Caco-2 (cell line): ENCODE data around the gene SH2B2. TPM values are rescaled to one million over a fixed set of nuclear protein-coding genes. Genes with fewer than 3 reads are reported as not detected.

ENCODE experiments used
- BruUV-seq: library from RNA; stranded (reverse); fragments of 400-500 nt; replicated peaks from 2 replicates; lab custom pipeline; 2021; lab: Mats Ljungman, UMichigan
- CTCF ChIA-PET: fragments of 300-600 bp; sonication (Branson Sonifier 250); formaldehyde crosslinking; loops from one replicate; lab custom pipeline; 2022; ENCODE audit warnings: antibody characterized with exemption; lab: Charles Lee
- POLR2A ChIA-PET: fragments of 300-600 bp; sonication (Branson Sonifier 250); formaldehyde crosslinking; loops from one replicate; lab custom pipeline; 2022; ENCODE audit warnings: antibody characterized with exemption; lab: Charles Lee
- DNase-seq, 2 experiments: peaks; one replicate each; pipeline versions ENCODE4 v3.0.0 to v3.0.0-alpha.2; 2020 to 2022
- H3K27me3 ChIP-seq: replicated peaks from 2 replicates; pipeline ENCODE4 v1.6.0; 2011; ENCODE audit warnings: low read length; ENCODE audit not compliant: control insufficient read depth, insufficient read depth
- H3K36me3 ChIP-seq: 2 replicates; pipeline ENCODE4 v1.5.1; 2011; ENCODE audit warnings: low read length; ENCODE audit not compliant: control insufficient read depth, insufficient read depth
- H3K4me1 ChIP-seq: fragments of 250-450 bp; sonication (Bioruptor Pico); 2 replicates; pipeline ENCODE4 v1.5.1; 2020; ENCODE audit warnings: mild to moderate bottlenecking
- H3K4me3 ChIP-seq: 2 replicates; pipeline ENCODE4 v1.5.1; 2011; ENCODE audit warnings: low read depth, mild to moderate bottlenecking, control low read depth, low read length
- H3K9me3 ChIP-seq: fragments of 250-450 bp; sonication (Bioruptor Pico); 2 replicates; pipeline ENCODE4 v1.5.1; 2020; ENCODE audit warnings: mild to moderate bottlenecking, moderate library complexity
- H3K27ac Mint-ChIP-seq: one replicate; pipeline ENCODE4 v1.8.0; 2022; ENCODE audit warnings: mixed read lengths; ENCODE audit not compliant: unreplicated experiment
- H3K27me3 Mint-ChIP-seq: one replicate; pipeline ENCODE4 v1.8.0; 2022; ENCODE audit warnings: mixed read lengths; ENCODE audit not compliant: insufficient read depth, unreplicated experiment
- H3K36me3 Mint-ChIP-seq: one replicate; pipeline ENCODE4 v1.8.0; 2022; ENCODE audit warnings: mild to moderate bottlenecking, mixed read lengths; ENCODE audit not compliant: insufficient read depth, unreplicated experiment
- H3K4me1 Mint-ChIP-seq: one replicate; pipeline ENCODE4 v1.8.0; 2022; ENCODE audit warnings: low read depth, mixed read lengths; ENCODE audit not compliant: unreplicated experiment
- H3K4me3 Mint-ChIP-seq: one replicate; pipeline ENCODE4 v1.8.0; 2022; ENCODE audit warnings: mild to moderate bottlenecking, moderate library complexity, mixed read lengths; ENCODE audit not compliant: unreplicated experiment
- H3K9me3 Mint-ChIP-seq: one replicate; pipeline ENCODE4 v1.8.0; 2022; ENCODE audit warnings: mixed read lengths; ENCODE audit not compliant: unreplicated experiment
- CTCF ChIP-seq, 2 experiments: fragments of 200-600 bp in 1 of 2; IDR thresholded peaks; 1 replicate in 1 of 2; 2 replicates in 1 of 2; pipeline versions ENCODE4 v1.5.1 to v1.8.0; 2011 to 2022; ENCODE audit warnings: antibody characterized with exemption in 1 of 2, control low read depth in 1 of 2, inconsistent platforms in 1 of 2, low read depth in 1 of 2, low read length in 1 of 2, mild to moderate bottlenecking in 1 of 2, moderate library complexity in 1 of 2; ENCODE audit not compliant: insufficient read depth in 1 of 2, severe bottlenecking in 1 of 2, unreplicated experiment in 1 of 2
- intact Hi-C: fragments of 100-400 bp; cut with micrococcal nuclease; formaldehyde crosslinking; loops from one replicate; pipeline ENCODE4 v1.10.0; 2022; ENCODE audit not compliant: unreplicated experiment
- total RNA-seq: library from RNA; stranded (reverse); gene quantifications from 2 replicates; pipeline ENCODE4 v1.2.3, GENCODE V29; 2022

SH2B2 gene
- total RNA-seq, 1 experiment from 2014 or later = 10.6 TPM

DNA sequence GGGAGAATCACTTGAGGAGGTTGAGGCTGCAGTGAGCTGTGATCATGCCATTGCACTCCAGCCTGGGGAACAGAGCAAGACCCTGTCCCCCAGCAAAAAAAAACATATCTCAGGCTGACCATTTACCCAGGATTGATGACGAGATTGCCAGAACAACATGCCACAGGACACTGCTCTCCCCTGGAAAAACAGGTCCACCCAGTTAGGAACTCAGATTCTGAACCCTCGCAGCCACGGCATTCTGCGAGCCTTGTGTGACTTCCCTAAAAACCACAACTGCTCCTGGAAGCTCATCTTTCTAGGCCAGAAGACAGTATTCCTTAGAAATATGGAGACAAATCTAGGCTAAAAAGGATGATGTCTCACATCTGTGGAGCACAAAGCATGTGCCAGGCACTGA lies 42.1 kb upstream of the SH2B2 start:
- no peak for TF ChIP-seq CTCF (IDR thresholded peaks at IDR 0.05; ENCODE audit: insufficient read depth in 1 of 2, low read depth in 1 of 2, low read length in 1 of 2, severe bottlenecking in 1 of 2, unreplicated experiment in 1 of 2)
- Histone ChIP-seq H3K36me3 (no peaks in the 10 kb centered on the region; the same call in 1 of the 2 replicates), H3K4me3 (no peak overlapping the region), H3K9me3 (no peaks in the 10 kb centered on the region), H3K27me3 (no peaks in the 10 kb centered on the region), H3K4me1 (no peaks in the 10 kb centered on the region)
- Mint-ChIP-seq H3K9me3 (no peaks in the 10 kb centered on the region), H3K36me3 (peaks cover 65% of the 10 kb centered on the region), H3K27ac (peak overlapping the region; percentile 53), H3K4me1 (no peaks in the 10 kb centered on the region), H3K4me3 (no peak overlapping the region), H3K27me3 (no peaks in the 10 kb centered on the region)
- ChIA-PET POLR2A (no interaction called here), CTCF (no interaction called here)
- BruUV-seq = no TSS peak
- DNase-seq = no peak
- intact Hi-C loops = no loop called here

DNA sequence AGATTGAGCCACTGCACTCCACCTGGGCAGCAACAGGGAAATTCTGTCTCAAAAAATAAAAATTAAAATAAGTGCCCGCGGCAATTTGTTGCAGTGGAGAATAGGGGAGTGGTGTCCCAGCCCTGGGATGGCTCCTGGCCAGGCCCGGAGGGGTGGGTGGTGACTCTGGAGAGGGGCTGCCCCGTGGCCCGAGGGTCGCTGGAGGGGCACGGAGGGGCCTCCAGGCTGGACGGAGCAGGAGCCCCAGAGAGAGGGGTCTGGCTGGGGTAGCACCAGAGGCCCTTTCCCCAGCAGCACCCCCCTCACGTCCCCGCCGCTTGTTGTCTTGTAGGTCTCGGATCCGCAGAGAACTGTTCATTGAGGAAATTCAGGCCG lies 38.6 kb upstream of the SH2B2 start:
- BruUV-seq = no TSS peak
- Histone ChIP-seq H3K9me3 (no peaks in the 10 kb centered on the region), H3K36me3 (peaks cover 4% of the 10 kb centered on the region; the same call in 1 of the 2 replicates), H3K4me1 (no peaks in the 10 kb centered on the region), H3K4me3 (no peak overlapping the region), H3K27me3 (no peaks in the 10 kb centered on the region)
- Mint-ChIP-seq H3K36me3 (peaks cover 73% of the 10 kb centered on the region), H3K27ac (no peak overlapping the region), H3K27me3 (no peaks in the 10 kb centered on the region), H3K4me3 (no peak overlapping the region), H3K9me3 (no peaks in the 10 kb centered on the region), H3K4me1 (no peaks in the 10 kb centered on the region)
- no peak for DNase-seq
- CTCF ChIA-PET = no interaction called here
- TF ChIP-seq CTCF (IDR thresholded peaks at IDR 0.05; ENCODE audit: insufficient read depth in 1 of 2, low read depth in 1 of 2, low read length in 1 of 2, severe bottlenecking in 1 of 2, unreplicated experiment in 1 of 2) = no peak
- POLR2A ChIA-PET = no interaction called here
- intact Hi-C loops = no loop called here

GRCh38 chr7:102248456-102249395 lies 37.9 kb upstream of the SH2B2 start:
- no peaks in the 10 kb centered on the region for H3K27me3 ChIP-seq
- Mint-ChIP-seq H3K4me1 (no peaks in the 10 kb centered on the region), H3K27me3 (no peaks in the 10 kb centered on the region), H3K27ac (no peak overlapping the region), H3K4me3 (no peak overlapping the region), H3K9me3 (no peaks in the 10 kb centered on the region), H3K36me3 (peaks cover 75% of the 10 kb centered on the region)
- no peak for TF ChIP-seq CTCF (IDR thresholded peaks at IDR 0.05; ENCODE audit: insufficient read depth in 1 of 2, low read depth in 1 of 2, low read length in 1 of 2, severe bottlenecking in 1 of 2, unreplicated experiment in 1 of 2)
- peaks cover 4% of the 10 kb centered on the region; the same call in 1 of the 2 replicates for H3K36me3 ChIP-seq
- no peak overlapping the region for H3K4me3 ChIP-seq
- no peaks in the 10 kb centered on the region for H3K9me3 ChIP-seq
- no peak for DNase-seq
- POLR2A ChIA-PET = no interaction called here
- BruUV-seq = no TSS peak
- CTCF ChIA-PET = no interaction called here
- intact Hi-C loops = no loop called here
- no peaks in the 10 kb centered on the region for H3K4me1 ChIP-seq
